Measurements from ENCODE around the gene ANKRD66.

- TF ChIP-seq TCF7L2 (IDR thresholded peaks at IDR 0.05; ENCODE audit: borderline replicate concordance, low read depth, low read length) (no peak), CTCF (tag by site-specific recombination; IDR thresholded peaks at IDR 0.05) (no peak), TSHZ1 (tag by site-specific recombination; IDR thresholded peaks at IDR 0.05; ENCODE audit: borderline replicate concordance) (no peak), PRDM4 (tag by site-specific recombination; IDR thresholded peaks at IDR 0.05) (no peak), GLIS1 (tag by site-specific recombination; IDR thresholded peaks at IDR 0.05) (no peak), ZNF23 (tag by site-specific recombination; IDR thresholded peaks at IDR 0.05; ENCODE audit: borderline replicate concordance) (no peak), KLF7 (tag by site-specific recombination; IDR thresholded peaks at IDR 0.05; ENCODE audit: borderline replicate concordance) (no peak), ZNF174 (tag by site-specific recombination; IDR thresholded peaks at IDR 0.05) (no peak), ZSCAN23 (tag by site-specific recombination; IDR thresholded peaks at IDR 0.05) (no peak), ZNF292 (tag by site-specific recombination; IDR thresholded peaks at IDR 0.05; ENCODE audit: borderline replicate concordance, low read depth) (no peak), ZNF19 (tag by site-specific recombination; IDR thresholded peaks at IDR 0.05; ENCODE audit: low read depth) (no peak), REST (tag by site-specific recombination; IDR thresholded peaks at IDR 0.05) (no peak), SP2 (tag by site-specific recombination; IDR thresholded peaks at IDR 0.05) (no peak)
These were observed 13.4 kb upstream of the ANKRD66 start for GRCh38 chr6:46733341-46733801.
